SK-N-SH treated with all-trans-retinoic acid at 6 μM for 48 hours (cell line): ENCODE results near the gene ARSB.

Experiments used
- ATAC-seq: fragments of 200-7000 bp; cut with Tn5 transposase; 3 replicates; pipeline ENCODE4 v1.9.1; 2020; ENCODE audit warnings: mild to moderate bottlenecking, moderate library complexity
- ARNTL ChIP-seq: fragments of 450-650 bp; formaldehyde crosslinking; IDR thresholded peaks from 2 replicates; pipeline ENCODE4 v1.5.0; 2020; ENCODE audit warnings: low read depth, mild to moderate bottlenecking, moderate library complexity, borderline replicate concordance
- BACH2 ChIP-seq: fragments of 250-450 bp; sonication (Bioruptor Pico); IDR thresholded peaks from 2 replicates; pipeline ENCODE4 v1.9.0; 2021; ENCODE audit warnings: mild to moderate bottlenecking, borderline replicate concordance
- CSDC2 ChIP-seq: fragments of 250-450 bp; sonication (Bioruptor Pico); IDR thresholded peaks from 2 replicates; pipeline ENCODE4 v1.5.0; 2020; ENCODE audit warnings: mild to moderate bottlenecking, moderate library complexity
- ESRRG ChIP-seq: fragments of 250-450 bp; sonication (Bioruptor Pico); IDR thresholded peaks from 2 replicates; pipeline ENCODE4 v1.6.1; 2021; ENCODE audit warnings: mild to moderate bottlenecking
- GLIS3 ChIP-seq: fragments of 250-450 bp; sonication (Bioruptor Pico); IDR thresholded peaks from 2 replicates; pipeline ENCODE4 v1.5.0; 2020; ENCODE audit warnings: mild to moderate bottlenecking, moderate library complexity
- ISL1 ChIP-seq: fragments of 250-450 bp; sonication (Bioruptor Pico); IDR thresholded peaks from 2 replicates; pipeline ENCODE4 v2.1.2; 2022; ENCODE audit warnings: mild to moderate bottlenecking, moderate library complexity
- OSR1 ChIP-seq: fragments of 250-450 bp; sonication (Bioruptor Pico); IDR thresholded peaks from 2 replicates; pipeline ENCODE4 v1.8.0; 2022; ENCODE audit warnings: moderate library complexity, mild to moderate bottlenecking, inconsistent platforms
- PATZ1 ChIP-seq: fragments of 250-450 bp; sonication (Bioruptor Pico); IDR thresholded peaks from 2 replicates; pipeline ENCODE4 v1.8.0; 2020; ENCODE audit warnings: mild to moderate bottlenecking, moderate library complexity, borderline replicate concordance
- PPARA ChIP-seq: fragments of 250-450 bp; sonication (Bioruptor Pico); IDR thresholded peaks from 2 replicates; pipeline ENCODE4 v1.5.0; 2020; ENCODE audit warnings: mild to moderate bottlenecking, borderline replicate concordance
- RARB ChIP-seq: fragments of 250-450 bp; sonication (Bioruptor Pico); IDR thresholded peaks from 2 replicates; pipeline ENCODE4 v1.8.0; 2021; ENCODE audit warnings: mild to moderate bottlenecking, moderate library complexity
- SNAI2 ChIP-seq: fragments of 250-450 bp; sonication (Bioruptor Pico); IDR thresholded peaks from 2 replicates; pipeline ENCODE4 v1.5.0; 2020; ENCODE audit warnings: mild to moderate bottlenecking, moderate library complexity
- TCF4 ChIP-seq: fragments of 250-450 bp; sonication (Bioruptor Pico); IDR thresholded peaks from 2 replicates; pipeline ENCODE4 v1.8.0; 2021; ENCODE audit warnings: mild to moderate bottlenecking, moderate library complexity, borderline replicate concordance
- TOX ChIP-seq: fragments of 250-450 bp; sonication (Bioruptor Pico); IDR thresholded peaks from 2 replicates; pipeline ENCODE4 v1.8.0; 2021; ENCODE audit warnings: mild to moderate bottlenecking, moderate library complexity, borderline replicate concordance
- ZC3H10 ChIP-seq: fragments of 250-450 bp; sonication (Bioruptor Pico); IDR thresholded peaks from 2 replicates; pipeline ENCODE4 v1.5.1; 2021; ENCODE audit warnings: mild to moderate bottlenecking, moderate library complexity
- ZFP3 ChIP-seq: fragments of 250-450 bp; sonication (Bioruptor Pico); IDR thresholded peaks from 2 replicates; pipeline ENCODE4 v1.5.0; 2020; ENCODE audit warnings: mild to moderate bottlenecking, moderate library complexity
- ZFP30 ChIP-seq: fragments of 450-650 bp; formaldehyde crosslinking; IDR thresholded peaks from 2 replicates; pipeline ENCODE4 v1.5.0; 2022; ENCODE audit warnings: mild to moderate bottlenecking, moderate library complexity
- ZNF565 ChIP-seq: fragments of 450-650 bp; formaldehyde crosslinking; conservative IDR thresholded peaks from 2 replicates; pipeline ENCODE4 v1.5.0; 2020; ENCODE audit warnings: low read depth, mild to moderate bottlenecking, moderate library complexity
- ZNF70 ChIP-seq: fragments of 450-650 bp; formaldehyde crosslinking; IDR thresholded peaks from 2 replicates; pipeline ENCODE4 v1.5.0; 2020; ENCODE audit warnings: mild to moderate bottlenecking, moderate library complexity
- ZNF8 ChIP-seq: fragments of 450-650 bp; formaldehyde crosslinking; IDR thresholded peaks from 2 replicates; pipeline ENCODE4 v1.5.0; 2020; ENCODE audit warnings: mild to moderate bottlenecking, moderate library complexity
- TF ChIP-seq, protein P1 (sequence below): fragments of 250-450 bp; sonication (Bioruptor Pico); IDR thresholded peaks from 2 replicates; pipeline ENCODE4 v1.5.1; 2020; ENCODE audit warnings: low read depth, mild to moderate bottlenecking, moderate library complexity
- TF ChIP-seq, protein P2 (sequence below): fragments of 250-450 bp; sonication (Bioruptor Pico); IDR thresholded peaks from 2 replicates; pipeline ENCODE4 v1.5.0; 2020; ENCODE audit warnings: mild to moderate bottlenecking, moderate library complexity
- TF ChIP-seq, protein P3 (sequence below): fragments of 250-450 bp; sonication (Bioruptor Pico); IDR thresholded peaks from 2 replicates; pipeline ENCODE4 v1.5.1; 2021; ENCODE audit warnings: mild to moderate bottlenecking, moderate library complexity

Gene ARSB

DNA sequence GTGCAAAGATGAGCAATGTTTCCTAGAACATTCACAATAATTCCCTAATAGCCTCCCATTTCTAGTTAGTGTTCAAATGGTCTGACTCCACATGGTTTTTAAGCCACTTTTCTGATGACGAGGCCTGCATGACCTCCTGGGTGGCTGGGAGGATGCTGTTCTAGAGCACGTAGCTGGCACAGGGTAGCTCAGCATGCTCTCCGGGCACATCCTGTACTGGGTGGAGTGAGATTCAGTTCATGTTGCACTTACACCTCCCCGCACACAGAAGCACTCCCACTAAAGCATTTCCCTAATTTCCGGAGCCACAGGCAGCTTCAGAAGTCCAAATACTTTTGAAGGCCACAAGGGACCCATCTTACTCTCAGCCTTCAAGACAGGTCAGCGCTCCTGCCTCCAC is 176.7 kb downstream of the ARSB start:
- no peak for TF ChIP-seq ZNF70
- no peak for TF ChIP-seq ZFP30
- TF ChIP-seq PATZ1 (CRISPR knock-in tag) = no peak
- TF ChIP-seq PPARA = no peak
- TF ChIP-seq ARNTL = no peak
- no peak for TF ChIP-seq ZNF8 (CRISPR knock-in tag)
- TF ChIP-seq OSR1 = no peak
- TF ChIP-seq TOX (CRISPR knock-in tag) = no peak
- TF ChIP-seq, protein P1, sequence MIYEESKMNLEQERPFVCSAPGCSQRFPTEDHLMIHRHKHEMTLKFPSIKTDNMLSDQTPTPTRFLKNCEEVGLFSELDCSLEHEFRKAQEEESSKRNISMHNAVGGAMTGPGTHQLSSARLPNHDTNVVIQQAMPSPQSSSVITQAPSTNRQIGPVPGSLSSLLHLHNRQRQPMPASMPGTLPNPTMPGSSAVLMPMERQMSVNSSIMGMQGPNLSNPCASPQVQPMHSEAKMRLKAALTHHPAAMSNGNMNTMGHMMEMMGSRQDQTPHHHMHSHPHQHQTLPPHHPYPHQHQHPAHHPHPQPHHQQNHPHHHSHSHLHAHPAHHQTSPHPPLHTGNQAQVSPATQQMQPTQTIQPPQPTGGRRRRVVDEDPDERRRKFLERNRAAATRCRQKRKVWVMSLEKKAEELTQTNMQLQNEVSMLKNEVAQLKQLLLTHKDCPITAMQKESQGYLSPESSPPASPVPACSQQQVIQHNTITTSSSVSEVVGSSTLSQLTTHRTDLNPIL (CRISPR knock-in tag) = no peak
- no peak for TF ChIP-seq RARB
- TF ChIP-seq ESRRG (CRISPR knock-in tag) = no peak
- TF ChIP-seq TCF4 (CRISPR knock-in tag) = no peak
- TF ChIP-seq, protein P2, sequence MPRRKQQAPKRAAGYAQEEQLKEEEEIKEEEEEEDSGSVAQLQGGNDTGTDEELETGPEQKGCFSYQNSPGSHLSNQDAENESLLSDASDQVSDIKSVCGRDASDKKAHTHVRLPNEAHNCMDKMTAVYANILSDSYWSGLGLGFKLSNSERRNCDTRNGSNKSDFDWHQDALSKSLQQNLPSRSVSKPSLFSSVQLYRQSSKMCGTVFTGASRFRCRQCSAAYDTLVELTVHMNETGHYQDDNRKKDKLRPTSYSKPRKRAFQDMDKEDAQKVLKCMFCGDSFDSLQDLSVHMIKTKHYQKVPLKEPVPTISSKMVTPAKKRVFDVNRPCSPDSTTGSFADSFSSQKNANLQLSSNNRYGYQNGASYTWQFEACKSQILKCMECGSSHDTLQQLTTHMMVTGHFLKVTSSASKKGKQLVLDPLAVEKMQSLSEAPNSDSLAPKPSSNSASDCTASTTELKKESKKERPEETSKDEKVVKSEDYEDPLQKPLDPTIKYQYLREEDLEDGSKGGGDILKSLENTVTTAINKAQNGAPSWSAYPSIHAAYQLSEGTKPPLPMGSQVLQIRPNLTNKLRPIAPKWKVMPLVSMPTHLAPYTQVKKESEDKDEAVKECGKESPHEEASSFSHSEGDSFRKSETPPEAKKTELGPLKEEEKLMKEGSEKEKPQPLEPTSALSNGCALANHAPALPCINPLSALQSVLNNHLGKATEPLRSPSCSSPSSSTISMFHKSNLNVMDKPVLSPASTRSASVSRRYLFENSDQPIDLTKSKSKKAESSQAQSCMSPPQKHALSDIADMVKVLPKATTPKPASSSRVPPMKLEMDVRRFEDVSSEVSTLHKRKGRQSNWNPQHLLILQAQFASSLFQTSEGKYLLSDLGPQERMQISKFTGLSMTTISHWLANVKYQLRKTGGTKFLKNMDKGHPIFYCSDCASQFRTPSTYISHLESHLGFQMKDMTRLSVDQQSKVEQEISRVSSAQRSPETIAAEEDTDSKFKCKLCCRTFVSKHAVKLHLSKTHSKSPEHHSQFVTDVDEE = no peak
- TF ChIP-seq CSDC2 (CRISPR knock-in tag) = no peak
- no peak for TF ChIP-seq ZFP3
- TF ChIP-seq ZC3H10 (CRISPR knock-in tag) = no peak
- TF ChIP-seq ISL1 (CRISPR knock-in tag) = no peak
- no peak for TF ChIP-seq ZNF565 (CRISPR knock-in tag)
- ATAC-seq = no peak

DNA sequence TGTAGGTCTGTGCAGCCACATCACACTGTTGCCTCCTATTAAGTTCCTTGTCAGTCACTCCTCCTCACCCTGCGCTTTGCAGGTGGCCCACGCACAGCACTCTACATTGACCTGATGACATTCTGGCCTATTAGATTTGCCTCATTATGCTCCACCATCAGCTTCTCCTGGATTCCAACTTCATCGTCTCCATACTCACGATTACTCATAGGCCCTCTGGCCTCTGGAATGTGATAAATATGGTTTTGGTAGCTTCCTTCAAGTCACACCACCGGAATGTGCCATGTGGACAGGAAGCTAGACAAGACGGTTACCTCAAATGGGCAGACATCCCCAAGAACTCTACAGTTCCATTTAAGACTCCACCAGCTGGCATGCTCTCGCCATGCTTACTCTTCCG is 178.6 kb downstream of the ARSB start:
- TF ChIP-seq TOX (CRISPR knock-in tag) (no peak), RARB (no peak), OSR1 (0 out of 2 replicates have a peak, but pooled peaks have one; percentile 67), ZFP3 (peak; percentile 76; the same call in 1 of the 2 replicates), GLIS3 (CRISPR knock-in tag) (no peak), SNAI2 (0 out of 2 replicates have a peak, but pooled peaks have one; percentile 60), TCF4 (CRISPR knock-in tag) (no peak), PPARA (no peak), ZC3H10 (CRISPR knock-in tag) (no peak), ESRRG (CRISPR knock-in tag) (no peak), CSDC2 (CRISPR knock-in tag) (no peak), BACH2 (no peak), PATZ1 (CRISPR knock-in tag) (no peak), ZFP30 (no peak), ARNTL (no peak), ZNF70 (no peak), ISL1 (CRISPR knock-in tag) (peak; percentile 29)
- TF ChIP-seq, protein P3, sequence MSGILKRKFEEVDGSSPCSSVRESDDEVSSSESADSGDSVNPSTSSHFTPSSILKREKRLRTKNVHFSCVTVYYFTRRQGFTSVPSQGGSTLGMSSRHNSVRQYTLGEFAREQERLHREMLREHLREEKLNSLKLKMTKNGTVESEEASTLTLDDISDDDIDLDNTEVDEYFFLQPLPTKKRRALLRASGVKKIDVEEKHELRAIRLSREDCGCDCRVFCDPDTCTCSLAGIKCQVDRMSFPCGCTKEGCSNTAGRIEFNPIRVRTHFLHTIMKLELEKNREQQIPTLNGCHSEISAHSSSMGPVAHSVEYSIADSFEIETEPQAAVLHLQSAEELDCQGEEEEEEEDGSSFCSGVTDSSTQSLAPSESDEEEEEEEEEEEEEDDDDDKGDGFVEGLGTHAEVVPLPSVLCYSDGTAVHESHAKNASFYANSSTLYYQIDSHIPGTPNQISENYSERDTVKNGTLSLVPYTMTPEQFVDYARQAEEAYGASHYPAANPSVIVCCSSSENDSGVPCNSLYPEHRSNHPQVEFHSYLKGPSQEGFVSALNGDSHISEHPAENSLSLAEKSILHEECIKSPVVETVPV (CRISPR knock-in tag) = no peak
- TF ChIP-seq, protein P1 (CRISPR knock-in tag) = no peak
- ATAC-seq = peak; percentile 83
